HCT116 (cell line): ENCODE data around the gene MMP10. TPM values are rescaled to one million over a fixed set of nuclear protein-coding genes. Genes with fewer than 3 reads are reported as not detected.

Experiments used
- ATAC-seq: fragments of 200-7000 bp; cut with Tn5 transposase; 2 replicates; pipeline ENCODE4 v1.9.1; 2020; ENCODE audit warnings: mild to moderate bottlenecking, moderate library complexity
- BruUV-seq: library from RNA; stranded (reverse); fragments of 400-500 nt; replicated peaks from 2 replicates; lab custom pipeline; 2021; lab: Mats Ljungman, UMichigan
- CTCF ChIA-PET: fragments of 300-600 bp; sonication (Branson Sonifier 250); formaldehyde crosslinking; loops from one replicate; lab custom pipeline; 2021; ENCODE audit warnings: antibody characterized with exemption; lab: Charles Lee
- POLR2A ChIA-PET: fragments of 300-600, 350-600 bp; sonication (Branson Sonifier 250); formaldehyde crosslinking; loops from one replicate; lab custom pipeline; 2021; ENCODE audit warnings: antibody characterized with exemption; lab: Charles Lee
- RAD21 ChIA-PET, 2 experiments: fragments of 300-600 bp; sonication (Branson Sonifier 250); formaldehyde crosslinking; loops; one replicate each; lab custom pipeline; 2023; ENCODE audit warnings: low total read pairs in 2 of 2; ENCODE audit not compliant: uncharacterized antibody in 2 of 2, unreplicated experiment in 2 of 2, low non-redundant PET in 1 of 2; lab: Charles Lee
- DNase-seq: peaks from one replicate; pipeline ENCODE4 v3.0.0-alpha.2; 2010; ENCODE audit warnings: low read depth, low spot score
- H2AFZ ChIP-seq: fragments of 200-600 bp; shearing (Covaris generic), sonication (generic); 2 replicates; pipeline ENCODE4 v1.6.1; 2017; ENCODE audit warnings: low read depth, mixed run types, mixed read lengths, antibody characterized with exemption, low read length; ENCODE audit not compliant: poor library complexity, severe bottlenecking
- H3K27ac ChIP-seq: 2 replicates; pipeline ENCODE4 v1.5.1; 2012; ENCODE audit warnings: low read depth, low read length
- H3K27me3 ChIP-seq: fragments of 200-600 bp; sonication (generic); 2 replicates; pipeline ENCODE4 v1.6.1; 2016; ENCODE audit warnings: mixed run types, low read length, mixed read lengths; ENCODE audit not compliant: insufficient read depth
- H3K36me3 ChIP-seq, 2 experiments: fragments of 200-500 bp in 1 of 2; fragments of 200-600 bp in 1 of 2; sonication (Bioruptor generic) in 1 of 2; sonication (generic) in 1 of 2; 2 replicates each; pipeline versions ENCODE4 v1.5.1 to v1.6.1; 2014 to 2016; ENCODE audit warnings: low read length in 2 of 2, inconsistent platforms in 1 of 2, mixed read lengths in 1 of 2, mixed run types in 1 of 2; ENCODE audit not compliant: insufficient read depth in 2 of 2, control insufficient read depth in 1 of 2
- H3K4me1 ChIP-seq, 2 experiments: fragments of 200-600 bp in 1 of 2; sonication (generic) in 1 of 2; 2 replicates each; pipeline versions ENCODE4 v1.5.1 to v1.6.1; 2012 to 2017; ENCODE audit warnings: low read length in 2 of 2, inconsistent platforms in 1 of 2, mild to moderate bottlenecking in 1 of 2, mixed read lengths in 1 of 2, mixed run types in 1 of 2, moderate library complexity in 1 of 2; ENCODE audit not compliant: insufficient read depth in 2 of 2, control insufficient read depth in 1 of 2
- H3K4me2 ChIP-seq: fragments of 200-600 bp; sonication (generic); 2 replicates; pipeline ENCODE4 v1.6.1; 2017; ENCODE audit warnings: mixed run types, low read length, mixed read lengths
- H3K4me3 ChIP-seq, 2 experiments: fragments of 200-600 bp in 1 of 2; sonication (generic) in 1 of 2; replicated peaks in 1 of 2; 2 replicates each; pipeline ENCODE4 v1.5.1; 2011 to 2016; ENCODE audit warnings: low read length in 2 of 2, control low read depth in 1 of 2, low read depth in 1 of 2, mild to moderate bottlenecking in 1 of 2, mixed read lengths in 1 of 2, mixed run types in 1 of 2
- H3K79me2 ChIP-seq: fragments of 200-600 bp; sonication (generic); 2 replicates; pipeline ENCODE4 v1.6.1; 2017; ENCODE audit warnings: mild to moderate bottlenecking, mixed run types, low read length, moderate library complexity, mixed read lengths; ENCODE audit not compliant: insufficient read depth
- H3K9ac ChIP-seq: fragments of 200-600 bp; sonication (generic); 2 replicates; pipeline ENCODE4 v1.6.1; 2016; ENCODE audit warnings: low read length, mixed read lengths
- H3K9me2 ChIP-seq: fragments of 200-600 bp; sonication (generic), shearing (Covaris generic); 2 replicates; pipeline ENCODE4 v1.6.1; 2017; ENCODE audit warnings: mixed run types, mild to moderate bottlenecking, moderate library complexity; ENCODE audit not compliant: insufficient read depth
- H3K9me3 ChIP-seq, 2 experiments: fragments of 200-500 bp in 1 of 2; fragments of 200-600 bp in 1 of 2; sonication (Bioruptor generic) in 1 of 2; sonication (generic) in 1 of 2; 2 replicates each; pipeline ENCODE4 v1.6.1; 2014 to 2017; ENCODE audit warnings: low read length in 2 of 2, mixed read lengths in 2 of 2, inconsistent platforms in 1 of 2, low read depth in 1 of 2, mild to moderate bottlenecking in 1 of 2, mixed run types in 1 of 2, moderate library complexity in 1 of 2; ENCODE audit not compliant: control insufficient read depth in 1 of 2, insufficient read depth in 1 of 2
- H4K20me1 ChIP-seq: fragments of 200-600 bp; sonication (generic), shearing (Covaris generic); 2 replicates; pipeline ENCODE4 v1.6.1; 2017; ENCODE audit warnings: mixed run types, mild to moderate bottlenecking, moderate library complexity; ENCODE audit not compliant: insufficient read depth
- CEBPB ChIP-seq: IDR thresholded peaks from 2 replicates; pipeline ENCODE4 v1.6.1; 2012; ENCODE audit warnings: low read depth
- EZH2 ChIP-seq: fragments of 200-600 bp; sonication (generic); IDR thresholded peaks from 2 replicates; pipeline ENCODE4 v1.6.1; 2017; ENCODE audit warnings: antibody characterized with exemption, mixed run types
- EZH2phosphoT487 ChIP-seq: fragments of 200-600 bp; IDR thresholded peaks from 2 replicates; pipeline ENCODE4 v1.6.1; 2018; ENCODE audit warnings: antibody characterized with exemption, borderline replicate concordance
- FOSL1 ChIP-seq: IDR thresholded peaks from 2 replicates; pipeline ENCODE4 v1.6.1; 2012; ENCODE audit warnings: low read depth
- JUND ChIP-seq: IDR thresholded peaks from 2 replicates; pipeline ENCODE4 v1.6.1; 2012
- SP1 ChIP-seq: IDR thresholded peaks from 2 replicates; pipeline ENCODE4 v1.6.1; 2012; ENCODE audit warnings: low read depth
- YY1 ChIP-seq: IDR thresholded peaks from 2 replicates; pipeline ENCODE4 v1.6.1; 2011; ENCODE audit warnings: low read length, low read depth, moderate library complexity, mild to moderate bottlenecking; ENCODE audit not compliant: insufficient replicate concordance; ENCODE audit errors: extremely low read depth
- ZFX ChIP-seq: fragments of 450-650 bp; IDR thresholded peaks from 2 replicates; pipeline ENCODE4 v1.6.1; 2017
- ZNF274 ChIP-seq: fragments of 200-500 bp; sonication (Bioruptor generic); IDR thresholded peaks from 2 replicates; pipeline ENCODE4 v1.6.1; 2014; ENCODE audit warnings: mild to moderate bottlenecking, low read depth, low read length, inconsistent platforms
- intact Hi-C: fragments of 100-400 bp; cut with micrococcal nuclease; formaldehyde crosslinking; loops from 2 replicates; pipeline ENCODE4 v1.10.0; 2022
- total RNA-seq: library from RNA; stranded (reverse); gene quantifications from one replicate; pipeline ENCODE4 v1.2.1, GENCODE V29; 2021; ENCODE audit not compliant: unreplicated experiment

MMP10 gene
- total RNA-seq, 1 experiment from 2014 or later: not detected

DNA sequence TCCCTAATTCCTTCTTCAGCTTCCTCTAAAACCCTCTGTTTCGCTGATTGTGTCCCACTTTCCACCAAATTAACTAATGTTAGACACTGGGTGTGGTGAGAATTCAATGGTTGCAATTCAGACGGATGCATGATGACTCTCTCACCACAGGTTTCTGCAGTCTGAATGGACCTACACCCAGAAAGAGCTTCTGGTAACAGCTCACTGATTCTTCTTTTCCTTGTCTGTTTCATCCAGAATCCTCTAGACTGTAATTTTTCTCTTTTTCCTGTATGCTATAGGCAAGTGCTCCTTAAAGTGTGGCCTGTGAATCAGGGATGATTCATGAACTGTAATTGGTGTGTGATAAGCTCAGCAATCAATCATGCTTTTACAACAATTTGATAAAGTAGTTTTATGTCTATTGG is 18.1 kb downstream of the MMP10 start:
- Histone ChIP-seq H3K9me2 (no peaks in the 10 kb centered on the region), H4K20me1 (no peaks in the 10 kb centered on the region), H3K4me2 (no peak overlapping the region), H2AFZ (no peak overlapping the region), H3K4me1 (peaks cover 0 to 3% of the 10 kb centered on the region in 2 experiments; a peak in 1 of 4 replicates), H3K27ac (no peak overlapping the region), H3K36me3 (no peaks in the 10 kb centered on the region), H3K79me2 (no peaks in the 10 kb centered on the region), H3K9ac (no peak overlapping the region), H3K27me3 (no peaks in the 10 kb centered on the region; the same call in 1 of the 2 replicates), H3K9me3 (no peaks in the 10 kb centered on the region), H3K4me3 (no peak overlapping the region)
- no TSS peak for BruUV-seq
- ATAC-seq (no peak), DNase-seq (no peak)
- POLR2A ChIA-PET: interaction anchor here (1.3 kb wide), 1 partner anchor 10 kb away, joined by 3 read pairs; no protein-coding TSS in a partner anchor
- intact Hi-C loops: no loop called here
- TF ChIP-seq EZH2phosphoT487: no peak
- peak; percentile 36; the same call in 1 of the 2 replicates for TF ChIP-seq SP1
- TF ChIP-seq CEBPB: no peak
- no peak for TF ChIP-seq EZH2
- TF ChIP-seq YY1: no peak
- TF ChIP-seq ZFX: no peak
- no peak for TF ChIP-seq ZNF274
- TF ChIP-seq JUND: peak; percentile 22; the same call in 1 of the 2 replicates
- peak; percentile 56; the same call in 1 of the 2 replicates for TF ChIP-seq FOSL1
- CTCF ChIA-PET: no interaction called here
- RAD21 ChIA-PET: no interaction called here

DNA sequence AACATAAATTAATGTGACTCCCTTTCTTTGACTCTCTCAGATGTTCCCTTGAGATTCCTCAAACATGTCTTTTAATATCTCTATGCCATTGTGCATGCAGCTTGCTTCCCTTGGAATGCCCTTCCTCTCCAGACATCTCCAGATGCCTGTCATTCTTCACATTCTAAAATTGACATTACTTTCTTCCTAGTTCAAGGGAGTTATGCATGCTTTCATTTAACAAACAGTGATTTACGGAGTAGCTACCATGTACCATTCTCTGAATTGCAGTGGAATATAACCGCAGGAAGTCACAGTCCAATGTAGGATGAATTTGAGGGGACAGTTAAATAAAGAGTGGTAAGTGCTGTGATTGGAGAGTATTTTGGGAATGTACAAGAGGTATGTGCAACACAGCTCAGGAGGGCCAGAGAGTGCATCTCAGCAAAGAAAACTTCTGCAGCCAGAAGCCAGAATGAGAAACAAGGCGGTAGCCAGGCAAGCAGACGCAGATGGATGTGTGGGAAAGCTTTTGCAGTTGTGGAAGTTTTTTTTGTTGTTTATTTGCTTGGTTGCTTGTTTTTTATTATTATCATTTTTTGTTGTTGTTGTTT is 18.7 kb downstream of the MMP10 start:
- TF ChIP-seq EZH2: no peak
- ATAC-seq: no peak
- no peak overlapping the region for H3K9ac ChIP-seq
- CTCF ChIA-PET: no interaction called here
- H3K4me3 ChIP-seq: no peak overlapping the region
- POLR2A ChIA-PET: interaction anchor here (1.3 kb wide), 1 partner anchor 10 kb away, joined by 3 read pairs; no protein-coding TSS in a partner anchor
- no peaks in the 10 kb centered on the region; the same call in 1 of the 2 replicates for H3K27me3 ChIP-seq
- RAD21 ChIA-PET: no interaction called here
- no peak overlapping the region for H3K27ac ChIP-seq
- no TSS peak for BruUV-seq
- no peaks in the 10 kb centered on the region for H3K9me3 ChIP-seq
- no peak for DNase-seq
- intact Hi-C loops: no loop called here
- H2AFZ ChIP-seq: peak overlapping the region; percentile 24
- H3K4me1 ChIP-seq: peaks cover 0 to 3% of the 10 kb centered on the region in 2 experiments; a peak in 1 of 4 replicates
- H3K4me2 ChIP-seq: no peak overlapping the region
- no peaks in the 10 kb centered on the region for H4K20me1 ChIP-seq
- H3K79me2 ChIP-seq: no peaks in the 10 kb centered on the region
- no peaks in the 10 kb centered on the region for H3K36me3 ChIP-seq
- no peaks in the 10 kb centered on the region for H3K9me2 ChIP-seq
